GM19025 (cell line): ENCODE data around the gene PRICKLE2.

Experiments used
- ATAC-seq: cut with Tn5 transposase; IDR thresholded peaks from one replicate; pipeline ENCODE4 v1.9.1; 2021; ENCODE audit warnings: mild to moderate bottlenecking, low read depth, moderate library complexity; ENCODE audit not compliant: unreplicated experiment

The PRICKLE2 gene

DNA sequence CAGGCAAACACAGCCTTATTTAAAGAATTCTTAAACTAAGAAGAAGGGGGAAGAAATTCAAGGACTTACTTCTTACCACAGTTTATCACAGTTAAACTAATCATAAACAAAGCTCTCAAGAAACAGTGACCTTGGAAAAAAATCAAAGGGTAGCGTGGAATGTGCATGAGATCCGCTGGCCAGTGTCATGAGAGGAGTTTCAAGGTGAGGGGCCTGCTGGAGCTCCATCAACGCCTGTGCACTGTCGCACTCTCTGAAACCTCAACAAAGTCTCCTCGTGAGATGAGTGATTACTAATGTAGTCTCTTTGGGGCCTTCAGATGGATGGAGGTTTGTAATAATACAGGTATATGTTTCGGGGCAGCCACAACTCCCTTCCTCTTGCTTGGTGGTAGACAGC, 28.4 kb upstream of the PRICKLE2 start:
- ATAC-seq = no peak

DNA sequence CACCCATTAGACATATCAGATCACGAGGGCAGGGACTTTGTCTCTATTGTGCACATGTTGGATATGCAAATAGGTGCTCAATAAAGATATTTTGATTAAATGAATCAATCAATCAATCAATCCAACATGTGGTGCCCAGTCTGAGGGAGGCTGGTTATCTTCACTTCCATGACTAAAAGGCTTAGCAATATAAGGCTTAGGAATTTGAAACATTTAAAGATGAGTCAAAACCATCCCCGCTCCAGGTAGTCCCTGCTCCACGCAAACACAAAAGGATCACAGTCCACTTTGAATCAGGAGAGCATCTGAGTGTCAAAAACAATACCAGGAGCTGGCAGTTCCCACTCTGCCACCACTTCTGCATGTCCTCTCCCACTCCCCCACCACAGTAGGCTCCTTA, 25.8 kb upstream of the PRICKLE2 start:
- no peak for ATAC-seq

DNA sequence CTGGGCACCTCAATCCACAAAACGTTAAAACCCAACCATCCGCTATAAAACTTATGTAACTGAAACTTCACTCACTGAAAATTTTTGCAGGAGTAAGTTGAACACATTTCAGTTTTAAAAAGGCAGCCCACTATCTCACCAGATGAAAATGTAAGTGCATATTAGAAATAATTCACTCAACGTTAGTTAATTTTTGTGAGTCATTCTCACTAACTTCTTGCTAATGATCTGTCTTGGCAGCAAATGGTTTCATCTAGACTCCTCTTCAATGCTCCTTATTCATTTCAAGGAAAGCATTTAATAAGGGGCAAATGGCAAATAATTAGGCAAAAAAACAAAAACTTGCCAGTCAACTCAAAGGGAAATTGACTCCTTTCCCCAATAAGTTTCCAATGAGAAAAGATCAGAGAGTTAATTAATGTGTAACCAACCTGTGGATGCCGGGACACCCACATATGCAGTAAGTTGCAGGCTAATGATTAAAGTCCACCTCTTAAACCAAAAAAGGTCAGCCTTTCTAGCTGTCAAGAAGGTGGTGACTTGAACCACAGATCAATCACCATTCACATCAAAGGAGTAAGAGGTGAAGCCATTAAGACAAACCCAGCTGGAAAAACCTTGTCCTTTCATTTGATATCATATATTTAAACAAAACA, 22.9 kb upstream of the PRICKLE2 start:
- peak; percentile 57 for ATAC-seq

GRCh38 chr3:64244011-64244942, 19.0 kb upstream of the PRICKLE2 start:
- no peak for ATAC-seq

- no peak for ATAC-seq
Measured at GRCh38 chr3:64242435-64242834, 17.2 kb upstream of the PRICKLE2 start.

DNA sequence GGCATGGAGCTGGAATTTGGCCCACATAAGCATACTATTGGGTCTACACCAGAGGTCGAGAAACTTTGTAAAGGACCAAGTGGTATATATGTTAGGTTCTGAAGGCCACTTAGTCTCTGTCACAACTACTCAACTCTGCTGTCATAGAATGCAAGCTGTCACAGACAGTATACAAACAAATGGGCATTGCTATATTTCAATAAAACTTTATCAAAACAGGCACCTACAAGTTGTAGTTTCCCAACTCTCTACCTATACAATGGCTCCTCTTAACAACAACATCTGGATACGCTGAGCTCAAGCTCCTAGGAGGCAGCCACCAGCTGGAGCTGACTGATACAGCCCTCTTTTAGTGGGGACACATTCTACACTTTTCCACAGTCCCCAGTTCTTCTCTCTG, 15.7 kb upstream of the PRICKLE2 start:
- ATAC-seq = no peak

DNA sequence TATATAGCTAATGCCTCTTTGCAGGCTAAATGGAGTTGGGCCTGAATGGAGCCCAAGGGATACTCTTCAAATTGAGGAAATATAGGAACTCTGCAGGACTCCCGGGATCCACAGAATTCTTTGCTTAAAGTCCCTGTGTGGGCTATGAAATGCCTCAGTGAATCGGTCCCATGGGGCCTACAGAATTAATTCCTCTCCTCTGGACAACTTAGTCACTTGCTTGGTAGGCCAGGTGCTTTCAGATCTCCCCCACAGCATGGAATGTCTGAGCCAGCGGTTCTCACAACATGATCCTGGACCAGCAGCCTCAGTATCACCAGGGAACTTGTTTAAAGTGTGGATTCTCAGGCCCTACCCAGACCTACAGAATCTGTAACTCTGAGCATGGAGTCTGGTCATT, 15.1 kb upstream of the PRICKLE2 start:
- no peak for ATAC-seq

DNA sequence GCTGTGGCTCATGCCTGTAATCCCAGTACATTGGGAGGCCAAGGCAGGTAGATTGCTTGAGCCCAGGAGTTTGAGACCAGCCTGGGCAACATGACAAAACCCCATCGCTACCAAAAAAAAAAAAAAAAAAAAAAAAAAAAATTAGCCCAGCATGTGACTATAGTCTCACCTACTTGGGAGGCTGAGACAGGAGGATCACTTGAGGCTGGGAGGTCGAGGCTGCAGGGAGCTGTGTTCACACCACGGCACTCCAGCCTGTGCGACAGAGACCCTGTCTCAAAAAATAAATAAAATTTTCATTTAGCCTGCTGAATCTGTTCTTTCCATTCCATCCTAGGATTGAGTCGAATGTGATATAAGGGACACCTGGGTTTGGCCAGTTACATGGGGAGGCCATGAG, 14.6 kb upstream of the PRICKLE2 start:
- ATAC-seq = no peak

DNA sequence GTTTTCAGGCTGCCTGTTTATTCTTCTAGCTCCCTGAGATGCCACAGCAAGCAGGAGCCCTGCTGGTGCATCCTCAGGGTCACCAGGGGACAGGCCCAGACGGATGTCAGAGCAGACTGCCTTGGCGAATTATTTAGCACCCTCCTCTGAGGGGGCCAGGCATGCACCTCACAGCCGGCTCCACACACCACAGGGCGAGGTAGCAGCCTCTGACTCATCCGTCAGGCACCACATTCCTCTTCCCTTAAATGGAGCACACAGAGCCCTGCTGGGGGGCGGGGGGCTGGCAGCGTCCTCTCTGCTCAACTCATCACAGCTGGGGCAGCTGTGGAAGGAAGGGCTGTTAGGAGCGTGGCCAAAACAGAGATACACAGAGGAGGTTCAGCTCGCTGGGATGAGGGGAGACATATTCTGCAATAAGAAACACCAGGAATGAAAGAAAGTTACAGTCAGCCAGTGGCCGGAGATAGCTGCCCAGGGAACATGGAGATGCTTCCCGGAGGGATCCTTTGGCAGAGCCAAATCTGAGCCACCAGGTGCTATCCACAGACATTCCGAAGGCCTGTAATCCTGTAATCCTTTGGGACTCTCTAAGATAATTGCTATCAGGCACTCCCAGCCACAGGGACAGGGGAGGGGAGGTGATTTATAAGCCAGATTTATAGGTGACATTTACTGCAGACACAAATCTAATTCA, 13.9 kb upstream of the PRICKLE2 start:
- no peak for ATAC-seq

- no peak for ATAC-seq
Measured at GRCh38 chr3:64237083-64237482, 11.8 kb upstream of the PRICKLE2 start.

GRCh38 chr3:64235605-64236004, 10.3 kb upstream of the PRICKLE2 start:
- ATAC-seq = no peak

GRCh38 chr3:64234571-64234970, 9.3 kb upstream of the PRICKLE2 start:
- ATAC-seq = no peak

DNA sequence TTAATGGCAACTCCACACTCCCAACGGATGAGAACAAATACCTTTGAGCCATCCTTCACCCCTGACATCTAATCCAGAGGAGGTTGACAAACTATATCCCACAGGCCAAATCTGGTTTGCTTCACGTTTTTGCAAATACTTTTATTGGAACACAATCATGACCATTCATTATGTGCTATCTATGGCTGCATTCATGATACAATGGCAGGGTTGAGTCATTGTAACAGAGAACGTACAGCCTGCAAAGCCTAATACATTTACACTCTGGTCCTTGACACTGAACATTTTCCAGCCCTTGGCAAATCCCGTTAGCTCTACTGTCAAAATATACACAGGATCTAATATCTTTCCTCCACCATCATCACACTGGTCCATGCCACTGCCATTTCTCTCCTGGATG, 7.6 kb upstream of the PRICKLE2 start:
- no peak for ATAC-seq

DNA sequence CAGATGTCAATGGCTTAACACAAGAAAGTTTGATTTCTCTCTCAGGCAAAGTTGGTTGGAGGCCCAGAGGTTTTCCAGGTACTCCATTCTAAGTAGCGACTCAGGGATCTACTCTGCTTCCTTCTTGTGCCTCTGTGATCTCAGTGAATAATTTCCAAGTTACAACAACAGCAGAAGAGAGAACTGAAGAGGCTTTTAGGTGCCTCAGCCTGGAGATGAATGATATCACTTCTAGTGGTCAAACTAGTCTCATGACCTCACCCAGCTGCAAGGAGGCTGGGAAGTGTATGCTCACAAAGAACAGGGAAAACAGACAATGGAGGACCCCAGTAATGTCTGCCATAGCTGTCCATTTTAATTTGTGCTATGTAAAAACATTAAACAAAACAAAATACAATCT, 4.6 kb upstream of the PRICKLE2 start:
- ATAC-seq = no peak

GRCh38 chr3:64228110-64228509, 2.8 kb upstream of the PRICKLE2 start:
- ATAC-seq = no peak

DNA sequence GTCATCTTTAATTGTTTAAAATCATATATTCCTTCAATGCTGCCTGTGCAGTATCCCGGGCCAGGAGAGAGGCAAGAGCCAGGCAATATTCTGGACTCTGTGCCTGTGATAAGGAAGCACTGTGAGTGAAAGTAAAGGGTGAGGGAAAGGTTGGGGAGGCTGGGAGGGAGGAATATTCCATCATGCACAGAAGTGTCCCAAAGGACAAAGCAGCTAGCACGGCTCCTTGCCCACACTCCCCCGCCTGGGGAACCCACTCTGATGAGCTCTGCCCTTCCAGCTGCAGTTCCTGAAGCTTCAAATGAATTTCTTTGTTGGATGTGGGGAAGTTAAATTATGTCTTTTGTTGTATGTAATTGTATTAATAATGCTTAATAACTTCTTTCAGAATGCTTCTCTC, 1.5 kb upstream of the PRICKLE2 start:
- ATAC-seq = no peak

- peak; percentile 11 for ATAC-seq
Measured at GRCh38 chr3:64225695-64226499, 631 bp upstream of the PRICKLE2 start.

- no peak for ATAC-seq
Measured at GRCh38 chr3:64223791-64224745, 1.2 kb downstream of the PRICKLE2 start.

DNA sequence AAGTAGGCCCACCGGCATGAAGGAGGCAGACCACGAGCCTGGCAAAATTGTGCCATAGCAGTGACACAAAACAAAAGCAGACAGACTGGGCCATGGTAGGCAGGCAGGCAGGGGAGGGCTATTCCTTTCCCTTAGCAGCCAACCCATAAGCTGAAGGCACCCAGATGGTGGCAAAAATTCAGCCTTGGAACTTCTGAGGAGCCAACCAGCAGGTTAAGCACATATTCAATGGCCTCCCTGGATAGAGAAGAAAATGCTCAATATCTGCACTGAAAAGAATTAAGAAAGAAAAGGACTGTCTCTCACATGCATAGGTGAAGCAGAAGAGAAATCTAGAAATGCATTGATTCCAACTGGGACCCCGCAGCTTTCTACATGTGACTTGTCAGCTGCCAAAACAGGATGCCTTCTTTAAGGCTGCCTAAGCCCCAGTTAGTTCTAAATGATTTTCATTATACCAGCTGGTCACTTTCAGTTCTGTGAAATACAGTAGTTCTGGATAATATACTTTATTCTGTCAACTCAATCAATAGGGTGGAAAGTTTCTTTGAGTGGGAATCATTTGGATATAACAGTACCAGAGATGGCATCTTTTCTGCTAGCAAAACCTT, 2.7 kb downstream of the PRICKLE2 start:
- ATAC-seq = no peak
